22Rv1 (cell line): Measurements from ENCODE around the gene COMMD6.
A peak's percentile ranks its signal among the peaks of the same experiment; 100 is the strongest.
"Not testable (repeated sequence)": the region's sequence is repeated elsewhere in the genome, so short reads cannot be mapped to it uniquely, and the experiment has no call there.

ENCODE experiments used
- H3K27ac ChIP-seq: fragments of 450-650 bp; 2 replicates; pipeline ENCODE4 v1.5.1; 2017
- ZFX ChIP-seq: fragments of 450-650 bp; IDR thresholded peaks from 2 replicates; pipeline ENCODE4 v1.6.1; 2017; ENCODE audit warnings: antibody characterized with exemption, borderline replicate concordance
- TF ChIP-seq, protein P1 (sequence below): fragments of 450-650 bp; IDR thresholded peaks from 2 replicates; pipeline ENCODE4 v1.5.1; 2017; ENCODE audit warnings: mild to moderate bottlenecking

The COMMD6 gene

DNA sequence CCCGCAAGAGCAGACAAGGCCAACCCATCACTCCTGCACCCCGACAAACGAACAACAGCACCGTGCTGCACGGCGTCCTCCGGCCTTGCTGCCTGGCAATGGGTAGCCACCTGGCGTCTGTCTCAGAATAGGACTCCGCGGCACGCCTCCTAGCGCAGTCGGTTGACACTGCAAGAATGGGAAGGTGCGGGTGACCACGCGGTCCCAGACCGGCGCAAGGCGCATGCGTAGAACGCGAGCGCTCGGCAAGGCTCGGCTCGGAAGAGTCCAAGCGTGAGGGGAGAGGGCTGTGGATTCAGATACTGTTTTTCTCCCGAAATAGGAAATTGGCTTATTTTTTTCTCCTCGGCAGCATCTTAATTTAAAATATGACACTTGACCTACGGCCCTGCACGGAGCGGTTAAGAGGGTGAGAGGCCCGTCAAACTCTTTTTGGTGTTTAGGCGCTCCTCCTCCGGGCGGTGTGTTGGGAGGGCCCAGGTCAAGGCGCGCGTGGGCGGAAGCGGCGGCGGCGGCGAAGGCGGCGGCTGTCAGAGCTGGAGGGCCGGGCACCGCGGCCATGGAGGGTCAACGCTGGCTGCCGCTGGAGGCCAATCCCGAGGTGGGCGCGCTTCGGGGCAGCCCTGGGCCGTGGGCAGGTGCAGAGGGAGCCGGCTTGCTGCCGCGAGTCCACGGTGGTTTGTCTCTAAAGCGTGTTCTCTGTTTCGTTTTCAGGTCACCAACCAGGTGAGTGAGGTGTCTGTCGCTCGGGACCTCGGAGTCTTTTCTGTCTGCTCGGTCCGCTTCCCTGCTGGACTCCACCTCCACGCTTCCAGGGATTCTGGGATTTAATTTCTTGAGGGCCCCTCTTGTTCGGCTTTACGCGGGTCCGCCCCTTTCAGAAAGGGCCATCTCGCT is 11.9 kb upstream of the COMMD6 start, which contains the start of gene UCHL3:
Gene UCHL3, plus strand, starts transcription at position 530 of the 897 bp plus-strand sequence. Its CDS starts 30 bp downstream, at position 560.
- H3K27ac ChIP-seq = peak within 1 kb of the TSS; percentile 81
- TF ChIP-seq, protein P1, sequence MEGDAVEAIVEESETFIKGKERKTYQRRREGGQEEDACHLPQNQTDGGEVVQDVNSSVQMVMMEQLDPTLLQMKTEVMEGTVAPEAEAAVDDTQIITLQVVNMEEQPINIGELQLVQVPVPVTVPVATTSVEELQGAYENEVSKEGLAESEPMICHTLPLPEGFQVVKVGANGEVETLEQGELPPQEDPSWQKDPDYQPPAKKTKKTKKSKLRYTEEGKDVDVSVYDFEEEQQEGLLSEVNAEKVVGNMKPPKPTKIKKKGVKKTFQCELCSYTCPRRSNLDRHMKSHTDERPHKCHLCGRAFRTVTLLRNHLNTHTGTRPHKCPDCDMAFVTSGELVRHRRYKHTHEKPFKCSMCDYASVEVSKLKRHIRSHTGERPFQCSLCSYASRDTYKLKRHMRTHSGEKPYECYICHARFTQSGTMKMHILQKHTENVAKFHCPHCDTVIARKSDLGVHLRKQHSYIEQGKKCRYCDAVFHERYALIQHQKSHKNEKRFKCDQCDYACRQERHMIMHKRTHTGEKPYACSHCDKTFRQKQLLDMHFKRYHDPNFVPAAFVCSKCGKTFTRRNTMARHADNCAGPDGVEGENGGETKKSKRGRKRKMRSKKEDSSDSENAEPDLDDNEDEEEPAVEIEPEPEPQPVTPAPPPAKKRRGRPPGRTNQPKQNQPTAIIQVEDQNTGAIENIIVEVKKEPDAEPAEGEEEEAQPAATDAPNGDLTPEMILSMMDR = peak; percentile 90
- no peak for TF ChIP-seq ZFX

DNA sequence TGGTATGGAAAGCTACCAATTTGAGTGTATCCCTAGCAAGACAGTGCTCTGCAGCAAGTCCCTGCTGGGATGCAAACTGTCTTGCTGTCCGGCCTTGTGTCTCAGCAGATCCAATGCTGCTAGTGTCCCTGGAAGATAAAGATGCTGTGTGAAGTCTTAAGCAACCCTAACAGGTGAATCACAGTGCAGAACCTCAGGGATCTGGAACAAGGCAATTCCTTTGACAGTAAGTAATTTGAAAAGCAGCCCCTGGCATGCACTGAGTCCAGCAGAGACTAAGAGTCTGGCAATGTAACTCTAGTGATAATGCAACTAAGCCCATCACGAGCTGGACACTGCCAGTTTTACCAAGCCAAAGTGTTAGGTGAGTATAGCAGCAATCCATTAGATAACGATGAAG is 10.3 kb upstream of the COMMD6 start:
- TF ChIP-seq ZFX = no peak
- TF ChIP-seq, protein P1 = no peak
- no peak overlapping the region for H3K27ac ChIP-seq

GRCh38 chr13:75545386-75545785 is 7.7 kb upstream of the COMMD6 start:
- H3K27ac ChIP-seq = not testable (repeated sequence)

DNA sequence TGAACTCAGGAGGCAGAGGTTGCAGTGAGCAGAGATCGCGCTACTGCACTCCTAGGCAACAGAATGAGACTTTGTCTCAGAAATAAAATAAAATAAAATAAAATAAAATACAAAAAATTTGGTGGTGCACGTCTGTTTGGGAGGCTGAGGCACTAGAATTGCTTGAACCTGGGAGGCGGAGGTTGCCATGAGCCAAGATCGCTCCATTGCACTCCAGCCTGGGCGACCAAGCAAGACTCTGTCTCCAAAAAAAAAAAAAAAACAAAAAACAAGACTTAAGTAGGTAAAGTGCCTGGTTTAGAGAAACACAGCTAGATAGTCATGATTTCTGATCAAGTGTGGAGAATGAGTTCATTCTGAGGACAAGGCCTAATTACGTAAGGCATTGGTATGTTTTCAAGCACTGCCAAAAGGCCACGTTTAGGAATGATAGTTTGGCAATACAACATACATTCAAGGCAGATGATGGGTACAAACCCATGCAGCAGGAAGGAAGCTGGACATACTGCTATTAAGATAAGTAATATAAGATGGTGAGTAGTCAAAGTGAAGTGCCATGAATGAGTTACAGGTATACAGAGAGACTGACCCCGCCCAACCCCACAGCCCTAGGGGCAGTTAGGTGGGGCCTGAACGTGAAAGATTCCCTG is 7.2 kb upstream of the COMMD6 start:
- TF ChIP-seq ZFX = no peak
- TF ChIP-seq, protein P1 = no peak
- H3K27ac ChIP-seq = no peak overlapping the region

GRCh38 chr13:75541961-75542360 is 4.3 kb upstream of the COMMD6 start:
- TF ChIP-seq ZFX = no peak
- TF ChIP-seq, protein P1 = no peak

GRCh38 chr13:75541287-75541686 is 3.6 kb upstream of the COMMD6 start:
- H3K27ac ChIP-seq = no peak overlapping the region
- TF ChIP-seq ZFX = no peak
- TF ChIP-seq, protein P1 = no peak

More at GRCh38 chr13:75541961-75542360, 4.3 kb upstream of the COMMD6 start:
- H3K27ac ChIP-seq = no peak overlapping the region

- TF ChIP-seq, protein P1 = no peak
- no peak for TF ChIP-seq ZFX
- H3K27ac ChIP-seq = no peak overlapping the region
These were observed 3.8 kb downstream of the COMMD6 start for GRCh38 chr13:75533861-75534260.
